Fibroblast of pulmonary artery (primary cell): ENCODE data around the gene FTMT.

Experiments used
- DNase-seq: peaks from one replicate; pipeline ENCODE4 v3.0.0-alpha.2; 2010; ENCODE audit warnings: low read depth
- H3K4me3 ChIP-seq: replicated peaks from 2 replicates; pipeline ENCODE4 v1.5.1; 2011; ENCODE audit warnings: low read depth, mild to moderate bottlenecking, control low read depth, low read length, moderate library complexity
- CTCF ChIP-seq: IDR thresholded peaks from 2 replicates; pipeline ENCODE4 v1.5.1; 2011; ENCODE audit warnings: mild to moderate bottlenecking, control low read depth, low read length, inconsistent platforms; ENCODE audit errors: missing control alignments

Gene FTMT

GRCh38 chr5:121872856-121873255, 21.2 kb downstream of the FTMT start:
- no peak for DNase-seq
- H3K4me3 ChIP-seq = no peak overlapping the region
- no peak for TF ChIP-seq CTCF

GRCh38 chr5:121873409-121873808, 21.7 kb downstream of the FTMT start:
- no peak for TF ChIP-seq CTCF
- DNase-seq = no peak
- no peak overlapping the region for H3K4me3 ChIP-seq

- no peak overlapping the region for H3K4me3 ChIP-seq
- no peak for TF ChIP-seq CTCF
- DNase-seq = no peak
Measured at GRCh38 chr5:121885630-121886029, 33.9 kb downstream of the FTMT start.

- no peak for TF ChIP-seq CTCF
- no peak for DNase-seq
- no peak overlapping the region for H3K4me3 ChIP-seq
Measured at GRCh38 chr5:121887727-121888126, 36.0 kb downstream of the FTMT start.

- H3K4me3 ChIP-seq = no peak overlapping the region
- no peak for DNase-seq
- no peak for TF ChIP-seq CTCF
Measured at GRCh38 chr5:121890297-121890858, 38.7 kb downstream of the FTMT start.

- no peak overlapping the region for H3K4me3 ChIP-seq
- TF ChIP-seq CTCF = no peak
- no peak for DNase-seq
Measured at GRCh38 chr5:121897341-121897740, 45.7 kb downstream of the FTMT start.

- no peak overlapping the region for H3K4me3 ChIP-seq
- no peak for DNase-seq
- TF ChIP-seq CTCF = no peak
Measured at GRCh38 chr5:121899346-121899745, 47.7 kb downstream of the FTMT start.
